Epithelial cell of esophagus (primary cell): Measurements from ENCODE around the gene TOX2.

Experiments used
- DNase-seq: peaks from one replicate; pipeline ENCODE4 v3.0.0; 2010; ENCODE audit warnings: low read depth
- H3K4me3 ChIP-seq: 2 replicates; pipeline ENCODE4 v1.5.1; 2011; ENCODE audit warnings: mild to moderate bottlenecking, low read length, control low read depth
- CTCF ChIP-seq: IDR thresholded peaks from 2 replicates; pipeline ENCODE4 v1.5.1; 2011; ENCODE audit warnings: low read depth, mild to moderate bottlenecking, low read length, control low read depth, inconsistent platforms; ENCODE audit not compliant: insufficient read depth; ENCODE audit errors: missing control alignments

The TOX2 gene

GRCh38 chr20:44080646-44081267 is 166.1 kb downstream of the TOX2 start:
- DNase-seq, result peak; percentile 78
- peak; percentile 97 for TF ChIP-seq CTCF

GRCh38 chr20:44081476-44081875 is 166.8 kb downstream of the TOX2 start:
- no peak overlapping the region for H3K4me3 ChIP-seq
- no peak for TF ChIP-seq CTCF
- no peak for DNase-seq

More at GRCh38 chr20:44080646-44081267, 166.1 kb downstream of the TOX2 start:
- H3K4me3 ChIP-seq, result no peak overlapping the region

DNA sequence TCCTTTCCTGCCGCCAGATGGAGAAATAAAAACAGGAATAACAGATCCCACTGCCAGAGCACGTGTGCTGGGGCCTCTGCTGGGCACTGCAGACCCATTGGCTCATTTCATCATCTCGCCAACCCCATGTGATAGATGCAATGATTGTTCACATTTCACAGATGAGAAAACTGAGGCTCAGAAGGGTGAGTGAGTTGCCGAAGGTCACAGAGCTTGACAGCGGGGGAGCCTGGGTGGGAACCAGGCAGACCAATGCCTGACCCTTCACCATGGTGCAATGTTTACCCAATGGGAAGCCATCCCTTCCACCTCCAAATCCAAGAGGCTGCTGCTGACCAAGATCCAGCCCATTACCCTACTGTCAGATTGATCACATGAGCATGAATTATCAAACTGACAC is 167.2 kb downstream of the TOX2 start:
- no peak for TF ChIP-seq CTCF
- no peak overlapping the region for H3K4me3 ChIP-seq
- no peak for DNase-seq

DNA sequence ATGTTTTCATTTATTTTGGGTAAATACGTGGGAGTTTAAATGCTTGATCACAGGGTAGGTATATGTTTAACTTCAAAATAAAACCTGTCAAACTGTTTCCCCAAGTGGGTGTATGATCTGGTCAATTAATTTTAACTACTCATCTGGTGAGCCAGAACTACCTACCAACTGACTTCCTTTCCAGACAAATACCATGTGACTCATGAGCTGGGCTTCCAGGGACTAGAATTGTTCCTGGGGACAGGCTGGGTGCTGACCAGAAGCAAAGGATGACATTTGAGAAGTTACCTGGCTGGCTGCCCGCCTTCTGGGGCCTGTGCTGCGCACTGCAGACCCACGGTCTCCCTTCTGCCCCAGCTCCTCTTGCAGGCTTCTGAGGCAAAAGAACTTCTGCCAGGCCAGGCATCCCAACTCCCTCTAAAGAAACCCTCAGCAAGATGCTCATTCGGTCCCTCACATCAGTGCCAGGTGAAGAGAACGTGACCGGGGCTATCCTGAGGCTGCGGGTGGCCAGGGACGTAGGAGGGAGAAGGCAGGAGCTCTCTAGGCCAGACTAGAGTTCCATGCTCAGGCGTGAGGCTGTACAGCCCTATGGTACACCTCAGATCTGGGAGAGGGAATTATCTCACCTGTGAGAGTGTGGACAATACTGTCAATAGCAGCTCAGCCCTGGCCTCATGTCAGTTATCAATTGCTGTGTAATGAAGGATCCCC is 168.7 kb downstream of the TOX2 start:
- DNase-seq, result peak; percentile 46
- H3K4me3 ChIP-seq, result no peak overlapping the region
- TF ChIP-seq CTCF, result no peak

GRCh38 chr20:44084439-44084838 is 169.8 kb downstream of the TOX2 start:
- no peak for TF ChIP-seq CTCF
- H3K4me3 ChIP-seq, result no peak overlapping the region
- DNase-seq, result no peak

GRCh38 chr20:44084891-44085290 is 170.2 kb downstream of the TOX2 start:
- no peak for TF ChIP-seq CTCF
- no peak for DNase-seq
- no peak overlapping the region for H3K4me3 ChIP-seq
